NCI-H2171 treated with DMSO at 0.1 percent for 48 hours (cell line): Measurements from ENCODE around the gene INSR.
"Not testable (repeated sequence)": the region's sequence is repeated elsewhere in the genome, so short reads cannot be mapped to it uniquely, and the experiment has no call there.

Experiments used
- DNase-seq: peaks from one replicate; lab custom pipeline; 2025; lab: John Stamatoyannopoulos, UW

The INSR gene

DNA sequence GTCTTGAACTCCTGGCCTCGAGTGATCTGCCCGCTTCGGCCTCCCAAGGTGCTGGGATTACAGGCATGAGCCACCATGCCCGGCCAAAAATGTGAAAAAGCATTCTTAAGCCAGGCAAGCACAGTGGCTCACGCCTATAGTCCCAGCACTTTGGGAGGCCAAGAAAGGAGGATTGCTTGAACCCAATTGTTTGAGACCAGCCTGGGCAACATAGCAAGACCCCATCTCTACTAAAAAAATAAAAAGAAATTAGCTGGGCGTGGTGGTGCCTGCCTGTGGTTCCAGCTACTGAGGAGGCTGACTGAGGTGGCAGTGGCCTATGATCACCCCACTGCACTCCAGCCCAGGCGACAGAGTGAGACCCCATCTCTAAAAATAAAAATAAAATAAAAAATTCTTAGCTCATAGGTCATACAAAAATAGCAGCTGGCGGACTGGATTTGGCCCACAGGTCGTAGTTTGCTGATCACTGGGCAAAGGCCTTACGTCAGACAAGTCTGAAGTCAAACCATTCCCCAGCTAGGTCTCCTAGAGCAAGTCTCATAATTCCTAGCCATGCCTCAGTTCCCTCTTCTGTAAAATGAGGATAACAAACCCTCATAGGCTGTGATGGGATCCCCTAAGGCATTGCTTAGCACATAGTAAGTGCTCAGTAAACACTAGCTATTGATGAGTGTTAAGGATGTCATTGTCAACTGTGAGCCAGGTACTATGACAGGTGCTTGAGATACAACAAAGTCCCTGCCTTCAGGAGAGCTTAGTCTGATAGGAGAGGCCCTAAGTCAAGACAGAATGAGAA, 36.0 kb downstream of the INSR start:
- DNase-seq, result no peak

- no peak for DNase-seq
These were observed 36.8 kb downstream of the INSR start for GRCh38 chr19:7257148-7258040.

GRCh38 chr19:7255631-7256030, 38.6 kb downstream of the INSR start:
- DNase-seq, result no peak

GRCh38 chr19:7255119-7255518, 39.1 kb downstream of the INSR start:
- no peak for DNase-seq

- no peak for DNase-seq
These were observed 39.6 kb downstream of the INSR start for GRCh38 chr19:7254590-7254989.

DNA sequence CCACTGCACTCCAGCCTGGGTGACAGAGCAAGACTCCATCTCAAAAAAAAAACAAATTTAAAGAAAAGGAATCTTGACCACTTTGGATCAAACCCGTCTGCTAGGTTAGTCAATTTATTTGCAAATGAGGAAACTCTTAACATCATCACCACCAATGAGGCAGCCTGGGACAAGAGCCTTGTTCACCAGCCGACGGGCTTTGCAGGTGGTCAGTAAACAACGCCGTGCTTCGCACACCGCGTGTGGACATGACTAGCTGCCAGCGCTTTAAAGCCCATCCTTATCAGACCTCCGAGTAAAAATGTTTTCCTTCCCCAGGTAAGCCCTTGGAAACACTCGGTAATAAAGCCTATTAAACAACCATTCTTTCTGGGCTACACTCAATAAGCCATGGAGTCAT, 41.9 kb downstream of the INSR start:
- no peak for DNase-seq

GRCh38 chr19:7251494-7251893, 42.7 kb downstream of the INSR start:
- no peak for DNase-seq

DNA sequence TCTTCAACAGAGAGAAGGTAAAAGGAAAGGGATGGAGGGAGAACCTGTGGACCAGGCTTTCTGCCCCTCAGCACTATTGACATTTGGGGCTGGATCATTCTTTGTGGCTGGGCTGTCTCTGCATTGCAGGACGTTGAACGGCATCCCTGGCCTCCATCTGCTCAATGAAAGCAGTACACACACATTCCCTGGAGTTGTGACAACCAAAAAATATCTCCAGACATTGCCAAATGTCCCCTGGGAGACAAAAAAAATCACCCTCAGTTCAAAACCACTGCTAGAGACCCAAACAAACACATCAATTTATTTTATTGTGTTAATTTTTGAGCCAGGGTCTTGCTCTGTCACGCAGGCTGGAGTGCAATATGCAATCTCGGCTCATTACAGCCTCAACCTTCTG, 43.3 kb downstream of the INSR start:
- DNase-seq, result no peak

DNA sequence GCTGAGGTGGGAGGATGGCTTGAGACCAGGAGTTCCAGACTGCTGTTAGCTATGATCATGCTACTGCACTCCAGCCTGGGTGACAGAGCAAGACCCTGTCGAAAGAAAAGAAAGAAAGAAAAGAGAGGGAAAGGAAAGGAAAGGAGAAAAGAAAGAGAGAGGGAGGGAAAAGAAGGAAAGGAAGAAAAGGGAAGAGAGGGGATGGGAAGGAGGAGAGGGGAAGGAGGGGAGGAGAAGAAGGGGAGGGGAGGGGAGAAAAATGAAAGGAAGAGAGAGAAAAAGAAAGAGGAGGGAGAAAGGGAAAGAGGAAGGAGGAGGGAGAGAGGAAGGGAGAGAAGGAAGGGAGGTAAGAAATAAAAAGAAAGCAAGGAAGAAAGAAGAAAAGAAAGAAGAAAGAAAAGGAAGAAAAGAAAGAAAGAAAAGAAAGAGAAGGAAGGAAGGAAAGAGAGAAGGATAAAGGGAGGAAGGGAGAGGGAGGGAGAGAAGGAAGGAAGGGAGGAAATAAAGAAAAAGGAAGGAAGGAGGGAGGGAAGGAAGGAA, 44.1 kb downstream of the INSR start:
- DNase-seq, result no peak

- no peak for DNase-seq
These were observed 47.1 kb downstream of the INSR start for GRCh38 chr19:7247155-7247554.

- no peak for DNase-seq
These were observed 47.6 kb downstream of the INSR start for GRCh38 chr19:7246601-7247000.

GRCh38 chr19:7242601-7243258, 51.5 kb downstream of the INSR start:
- DNase-seq, result peak; percentile 89

GRCh38 chr19:7238051-7238450, 56.2 kb downstream of the INSR start:
- DNase-seq, result no peak

- DNase-seq, result no peak
These were observed 58.1 kb downstream of the INSR start for GRCh38 chr19:7236153-7236552.

- no peak for DNase-seq
These were observed 63.4 kb downstream of the INSR start for GRCh38 chr19:7230826-7231225.

GRCh38 chr19:7229735-7230134, 64.5 kb downstream of the INSR start:
- no peak for DNase-seq

GRCh38 chr19:7228935-7229541, 65.2 kb downstream of the INSR start:
- no peak for DNase-seq

DNA sequence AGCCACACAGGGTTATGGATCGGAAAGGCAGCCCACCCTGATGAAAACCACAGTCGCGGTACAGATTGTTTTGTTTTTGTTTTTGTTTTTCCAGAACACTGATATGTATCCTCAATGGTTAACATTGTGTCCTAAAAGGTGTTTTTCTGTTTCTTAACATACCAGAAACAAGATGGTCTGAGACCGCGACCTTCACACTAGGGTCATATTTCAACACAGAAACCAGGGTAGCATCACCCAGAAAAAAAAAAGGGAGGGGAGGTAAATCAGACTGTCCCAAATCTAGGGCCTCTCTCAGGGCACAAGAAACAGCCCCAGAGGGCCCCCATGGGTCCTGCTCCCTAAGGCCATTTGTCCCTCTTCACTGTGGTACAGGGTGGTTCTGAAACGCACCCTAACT, 66.5 kb downstream of the INSR start:
- DNase-seq, result no peak

GRCh38 chr19:7227149-7227548, 67.1 kb downstream of the INSR start:
- DNase-seq, result not testable (repeated sequence)

GRCh38 chr19:7226739-7227138, 67.5 kb downstream of the INSR start:
- no peak for DNase-seq

DNA sequence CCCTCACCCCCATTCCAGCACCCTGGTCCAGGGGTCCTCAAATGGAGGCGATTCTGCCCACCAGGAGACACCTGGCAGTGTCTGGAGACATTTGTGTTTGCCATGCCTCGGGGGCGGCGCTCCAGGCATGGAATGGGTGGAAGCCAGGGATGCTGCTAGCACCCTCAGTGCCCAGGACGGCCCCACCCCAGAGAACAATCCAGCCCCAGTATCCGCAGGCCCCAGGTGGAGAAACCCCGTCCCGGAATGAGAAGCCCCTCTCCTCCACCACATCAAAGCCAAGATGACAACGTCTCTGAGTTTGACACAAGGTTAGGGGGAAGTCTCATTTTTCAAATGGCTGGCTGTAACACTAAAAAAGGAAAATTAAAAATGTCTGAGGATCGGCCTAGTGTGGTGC, 68.5 kb downstream of the INSR start:
- DNase-seq, result no peak

- DNase-seq, result no peak
These were observed 69.2 kb downstream of the INSR start for GRCh38 chr19:7224995-7225394.
